ENCODE results near the gene THSD4. TPM values are rescaled to one million over a fixed set of nuclear protein-coding genes. Genes with fewer than 3 reads are reported as not detected.

The THSD4 gene
- total and polyA plus RNA-seq, 2 of the 8 experiments (the other 6 are each of a cell fraction or from before 2014, with no cell fraction given): 2.5 to 6.2 TPM

GRCh38 chr15:71435552-71435951 lies 320.3 kb downstream of the THSD4 start (continued):
- TF ChIP-seq, protein P1, sequence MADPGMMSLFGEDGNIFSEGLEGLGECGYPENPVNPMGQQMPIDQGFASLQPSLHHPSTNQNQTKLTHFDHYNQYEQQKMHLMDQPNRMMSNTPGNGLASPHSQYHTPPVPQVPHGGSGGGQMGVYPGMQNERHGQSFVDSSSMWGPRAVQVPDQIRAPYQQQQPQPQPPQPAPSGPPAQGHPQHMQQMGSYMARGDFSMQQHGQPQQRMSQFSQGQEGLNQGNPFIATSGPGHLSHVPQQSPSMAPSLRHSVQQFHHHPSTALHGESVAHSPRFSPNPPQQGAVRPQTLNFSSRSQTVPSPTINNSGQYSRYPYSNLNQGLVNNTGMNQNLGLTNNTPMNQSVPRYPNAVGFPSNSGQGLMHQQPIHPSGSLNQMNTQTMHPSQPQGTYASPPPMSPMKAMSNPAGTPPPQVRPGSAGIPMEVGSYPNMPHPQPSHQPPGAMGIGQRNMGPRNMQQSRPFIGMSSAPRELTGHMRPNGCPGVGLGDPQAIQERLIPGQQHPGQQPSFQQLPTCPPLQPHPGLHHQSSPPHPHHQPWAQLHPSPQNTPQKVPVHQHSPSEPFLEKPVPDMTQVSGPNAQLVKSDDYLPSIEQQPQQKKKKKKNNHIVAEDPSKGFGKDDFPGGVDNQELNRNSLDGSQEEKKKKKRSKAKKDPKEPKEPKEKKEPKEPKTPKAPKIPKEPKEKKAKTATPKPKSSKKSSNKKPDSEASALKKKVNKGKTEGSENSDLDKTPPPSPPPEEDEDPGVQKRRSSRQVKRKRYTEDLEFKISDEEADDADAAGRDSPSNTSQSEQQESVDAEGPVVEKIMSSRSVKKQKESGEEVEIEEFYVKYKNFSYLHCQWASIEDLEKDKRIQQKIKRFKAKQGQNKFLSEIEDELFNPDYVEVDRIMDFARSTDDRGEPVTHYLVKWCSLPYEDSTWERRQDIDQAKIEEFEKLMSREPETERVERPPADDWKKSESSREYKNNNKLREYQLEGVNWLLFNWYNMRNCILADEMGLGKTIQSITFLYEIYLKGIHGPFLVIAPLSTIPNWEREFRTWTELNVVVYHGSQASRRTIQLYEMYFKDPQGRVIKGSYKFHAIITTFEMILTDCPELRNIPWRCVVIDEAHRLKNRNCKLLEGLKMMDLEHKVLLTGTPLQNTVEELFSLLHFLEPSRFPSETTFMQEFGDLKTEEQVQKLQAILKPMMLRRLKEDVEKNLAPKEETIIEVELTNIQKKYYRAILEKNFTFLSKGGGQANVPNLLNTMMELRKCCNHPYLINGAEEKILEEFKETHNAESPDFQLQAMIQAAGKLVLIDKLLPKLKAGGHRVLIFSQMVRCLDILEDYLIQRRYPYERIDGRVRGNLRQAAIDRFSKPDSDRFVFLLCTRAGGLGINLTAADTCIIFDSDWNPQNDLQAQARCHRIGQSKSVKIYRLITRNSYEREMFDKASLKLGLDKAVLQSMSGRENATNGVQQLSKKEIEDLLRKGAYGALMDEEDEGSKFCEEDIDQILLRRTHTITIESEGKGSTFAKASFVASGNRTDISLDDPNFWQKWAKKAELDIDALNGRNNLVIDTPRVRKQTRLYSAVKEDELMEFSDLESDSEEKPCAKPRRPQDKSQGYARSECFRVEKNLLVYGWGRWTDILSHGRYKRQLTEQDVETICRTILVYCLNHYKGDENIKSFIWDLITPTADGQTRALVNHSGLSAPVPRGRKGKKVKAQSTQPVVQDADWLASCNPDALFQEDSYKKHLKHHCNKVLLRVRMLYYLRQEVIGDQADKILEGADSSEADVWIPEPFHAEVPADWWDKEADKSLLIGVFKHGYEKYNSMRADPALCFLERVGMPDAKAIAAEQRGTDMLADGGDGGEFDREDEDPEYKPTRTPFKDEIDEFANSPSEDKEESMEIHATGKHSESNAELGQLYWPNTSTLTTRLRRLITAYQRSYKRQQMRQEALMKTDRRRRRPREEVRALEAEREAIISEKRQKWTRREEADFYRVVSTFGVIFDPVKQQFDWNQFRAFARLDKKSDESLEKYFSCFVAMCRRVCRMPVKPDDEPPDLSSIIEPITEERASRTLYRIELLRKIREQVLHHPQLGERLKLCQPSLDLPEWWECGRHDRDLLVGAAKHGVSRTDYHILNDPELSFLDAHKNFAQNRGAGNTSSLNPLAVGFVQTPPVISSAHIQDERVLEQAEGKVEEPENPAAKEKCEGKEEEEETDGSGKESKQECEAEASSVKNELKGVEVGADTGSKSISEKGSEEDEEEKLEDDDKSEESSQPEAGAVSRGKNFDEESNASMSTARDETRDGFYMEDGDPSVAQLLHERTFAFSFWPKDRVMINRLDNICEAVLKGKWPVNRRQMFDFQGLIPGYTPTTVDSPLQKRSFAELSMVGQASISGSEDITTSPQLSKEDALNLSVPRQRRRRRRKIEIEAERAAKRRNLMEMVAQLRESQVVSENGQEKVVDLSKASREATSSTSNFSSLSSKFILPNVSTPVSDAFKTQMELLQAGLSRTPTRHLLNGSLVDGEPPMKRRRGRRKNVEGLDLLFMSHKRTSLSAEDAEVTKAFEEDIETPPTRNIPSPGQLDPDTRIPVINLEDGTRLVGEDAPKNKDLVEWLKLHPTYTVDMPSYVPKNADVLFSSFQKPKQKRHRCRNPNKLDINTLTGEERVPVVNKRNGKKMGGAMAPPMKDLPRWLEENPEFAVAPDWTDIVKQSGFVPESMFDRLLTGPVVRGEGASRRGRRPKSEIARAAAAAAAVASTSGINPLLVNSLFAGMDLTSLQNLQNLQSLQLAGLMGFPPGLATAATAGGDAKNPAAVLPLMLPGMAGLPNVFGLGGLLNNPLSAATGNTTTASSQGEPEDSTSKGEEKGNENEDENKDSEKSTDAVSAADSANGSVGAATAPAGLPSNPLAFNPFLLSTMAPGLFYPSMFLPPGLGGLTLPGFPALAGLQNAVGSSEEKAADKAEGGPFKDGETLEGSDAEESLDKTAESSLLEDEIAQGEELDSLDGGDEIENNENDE (IDR thresholded peaks at IDR 0.05; ENCODE audit: insufficient replicate concordance, low read length): no peak
- TF ChIP-seq ZNF274 (IDR thresholded peaks at IDR 0.05; ENCODE audit: borderline replicate concordance, extremely low read depth, low read length): no peak
- TF ChIP-seq BACH1 (IDR thresholded peaks at IDR 0.05; ENCODE audit: low read length): no peak
- no peak for TF ChIP-seq RXRA (IDR thresholded peaks at IDR 0.05; ENCODE audit: insufficient read depth, low read depth, low read length)
- no peak for TF ChIP-seq RNF2 (IDR thresholded peaks at IDR 0.05; ENCODE audit: borderline replicate concordance, low read depth, low read length, missing control alignments, poor library complexity, severe bottlenecking)
- TF ChIP-seq SUZ12 (IDR thresholded peaks at IDR 0.05; ENCODE audit: low read length): no peak
- TF ChIP-seq, protein P2, sequence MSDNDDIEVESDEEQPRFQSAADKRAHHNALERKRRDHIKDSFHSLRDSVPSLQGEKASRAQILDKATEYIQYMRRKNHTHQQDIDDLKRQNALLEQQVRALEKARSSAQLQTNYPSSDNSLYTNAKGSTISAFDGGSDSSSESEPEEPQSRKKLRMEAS (IDR thresholded peaks at IDR 0.05): peak; percentile 81
- peak; percentile 60; the same call in 1 of the 2 replicates for TF ChIP-seq E2F6 (IDR thresholded peaks at IDR 0.05)
- no peak for TF ChIP-seq USF2 (IDR thresholded peaks at IDR 0.05; ENCODE audit: low read length)

All from H1 (cell line).